Right lobe of liver (tissue), 4 donors: ENCODE results near the gene AVL9.

Experiments
- POLR2A ChIP-seq: fragments of 450-650 bp; IDR thresholded peaks from one replicate; pipeline ENCODE4 v1.6.1; 2017; ENCODE audit warnings: antibody characterized with exemption, mild to moderate bottlenecking
- TF ChIP-seq, protein P1 (sequence below), 4 donors: fragments of 200-600 bp in 3 of 4; fragments of 450-650 bp in 1 of 4; IDR thresholded peaks; one replicate each; pipeline versions ENCODE4 v1.5.1 to v1.8.0; 2016 to 2022; ENCODE audit warnings: antibody characterized with exemption in 4 of 4, mild to moderate bottlenecking in 2 of 4
- donor health status: DM: no; HTN: no; CAD: no.
- donor health status: DM: no; HTN: no; CAD: no.
- donor health status: DM: no; HTN: yes; CAD: no.

- TF ChIP-seq, protein P1, sequence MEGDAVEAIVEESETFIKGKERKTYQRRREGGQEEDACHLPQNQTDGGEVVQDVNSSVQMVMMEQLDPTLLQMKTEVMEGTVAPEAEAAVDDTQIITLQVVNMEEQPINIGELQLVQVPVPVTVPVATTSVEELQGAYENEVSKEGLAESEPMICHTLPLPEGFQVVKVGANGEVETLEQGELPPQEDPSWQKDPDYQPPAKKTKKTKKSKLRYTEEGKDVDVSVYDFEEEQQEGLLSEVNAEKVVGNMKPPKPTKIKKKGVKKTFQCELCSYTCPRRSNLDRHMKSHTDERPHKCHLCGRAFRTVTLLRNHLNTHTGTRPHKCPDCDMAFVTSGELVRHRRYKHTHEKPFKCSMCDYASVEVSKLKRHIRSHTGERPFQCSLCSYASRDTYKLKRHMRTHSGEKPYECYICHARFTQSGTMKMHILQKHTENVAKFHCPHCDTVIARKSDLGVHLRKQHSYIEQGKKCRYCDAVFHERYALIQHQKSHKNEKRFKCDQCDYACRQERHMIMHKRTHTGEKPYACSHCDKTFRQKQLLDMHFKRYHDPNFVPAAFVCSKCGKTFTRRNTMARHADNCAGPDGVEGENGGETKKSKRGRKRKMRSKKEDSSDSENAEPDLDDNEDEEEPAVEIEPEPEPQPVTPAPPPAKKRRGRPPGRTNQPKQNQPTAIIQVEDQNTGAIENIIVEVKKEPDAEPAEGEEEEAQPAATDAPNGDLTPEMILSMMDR (IDR thresholded peaks at IDR 0.05) = no peak
- TF ChIP-seq POLR2A = no peak
Measured at GRCh38 chr7:32496052-32496813, 944 bp downstream of the AVL9 start.
